Measurements from ENCODE around the gene KIF4A.

The KIF4A gene

DNA sequence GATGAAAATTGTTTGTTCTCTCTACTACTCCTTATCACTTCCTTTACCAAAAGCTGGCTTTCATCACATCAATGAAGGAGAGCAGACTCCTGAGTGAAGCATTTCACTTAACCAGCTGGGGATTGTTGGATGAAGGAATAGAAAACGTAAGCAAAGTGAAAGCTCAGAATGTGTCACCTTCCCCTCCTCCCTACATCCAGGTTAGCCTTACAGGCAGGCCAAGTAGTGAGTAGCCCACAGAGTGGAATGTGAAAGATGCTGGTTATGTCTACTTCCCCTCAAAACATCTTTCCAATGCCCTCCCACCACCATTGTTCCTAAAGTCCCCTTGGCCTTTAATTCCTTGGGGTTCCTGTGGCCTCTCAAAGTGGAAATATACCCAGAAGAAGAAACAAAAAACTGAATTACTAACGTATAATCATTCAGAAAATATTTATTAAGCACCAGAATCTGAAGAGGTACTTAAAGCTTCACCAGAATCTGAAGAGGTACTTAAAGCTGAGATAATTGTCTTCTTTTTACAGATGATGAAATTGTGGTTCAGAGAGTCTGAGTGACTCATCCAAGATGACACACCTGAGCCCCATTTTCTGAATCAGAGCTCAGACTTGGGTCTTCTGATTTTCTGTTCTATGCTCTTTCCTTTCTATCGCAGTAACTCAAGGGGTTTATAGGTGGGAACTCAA lies 36.4 kb upstream of the KIF4A start:
- Histone ChIP-seq H3K4me1 (ENCODE audit: control insufficient read depth, low read length) (no peaks in the 10 kb centered on the region), H3K79me2 (ENCODE audit: control insufficient read depth, low read length) (no peaks in the 10 kb centered on the region), H3K9me2 (replicated peaks; ENCODE audit: control insufficient read depth, low read length) (no peaks in the 10 kb centered on the region), H3F3A (ENCODE audit: control insufficient read depth, insufficient read depth) (no peaks in the 10 kb centered on the region), H3K27me3 (ENCODE audit: control insufficient read depth, low read length) (no peaks in the 10 kb centered on the region), H3K27ac (ENCODE audit: low read depth, low read length) (no peak overlapping the region), H3K9me3 (ENCODE audit: control insufficient read depth, insufficient read depth, low read length) (no peaks in the 10 kb centered on the region), H3K36me3 (ENCODE audit: control insufficient read depth, low read length) (no peaks in the 10 kb centered on the region), H4K20me1 (ENCODE audit: control insufficient read depth, insufficient read depth, low read depth, low read length) (no peaks in the 10 kb centered on the region), H3K4me3 (ENCODE audit: low read length) (no peak overlapping the region), H3K4me2 (ENCODE audit: low read length) (no peak overlapping the region)
- TF ChIP-seq, protein P1, sequence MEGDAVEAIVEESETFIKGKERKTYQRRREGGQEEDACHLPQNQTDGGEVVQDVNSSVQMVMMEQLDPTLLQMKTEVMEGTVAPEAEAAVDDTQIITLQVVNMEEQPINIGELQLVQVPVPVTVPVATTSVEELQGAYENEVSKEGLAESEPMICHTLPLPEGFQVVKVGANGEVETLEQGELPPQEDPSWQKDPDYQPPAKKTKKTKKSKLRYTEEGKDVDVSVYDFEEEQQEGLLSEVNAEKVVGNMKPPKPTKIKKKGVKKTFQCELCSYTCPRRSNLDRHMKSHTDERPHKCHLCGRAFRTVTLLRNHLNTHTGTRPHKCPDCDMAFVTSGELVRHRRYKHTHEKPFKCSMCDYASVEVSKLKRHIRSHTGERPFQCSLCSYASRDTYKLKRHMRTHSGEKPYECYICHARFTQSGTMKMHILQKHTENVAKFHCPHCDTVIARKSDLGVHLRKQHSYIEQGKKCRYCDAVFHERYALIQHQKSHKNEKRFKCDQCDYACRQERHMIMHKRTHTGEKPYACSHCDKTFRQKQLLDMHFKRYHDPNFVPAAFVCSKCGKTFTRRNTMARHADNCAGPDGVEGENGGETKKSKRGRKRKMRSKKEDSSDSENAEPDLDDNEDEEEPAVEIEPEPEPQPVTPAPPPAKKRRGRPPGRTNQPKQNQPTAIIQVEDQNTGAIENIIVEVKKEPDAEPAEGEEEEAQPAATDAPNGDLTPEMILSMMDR (IDR thresholded peaks at IDR 0.05; ENCODE audit: low read depth, low read length, poor library complexity, severe bottlenecking): no peak
- no peak for TF ChIP-seq EZH2phosphoT487 (IDR thresholded peaks at IDR 0.05; ENCODE audit: borderline replicate concordance, low read length)

DNA sequence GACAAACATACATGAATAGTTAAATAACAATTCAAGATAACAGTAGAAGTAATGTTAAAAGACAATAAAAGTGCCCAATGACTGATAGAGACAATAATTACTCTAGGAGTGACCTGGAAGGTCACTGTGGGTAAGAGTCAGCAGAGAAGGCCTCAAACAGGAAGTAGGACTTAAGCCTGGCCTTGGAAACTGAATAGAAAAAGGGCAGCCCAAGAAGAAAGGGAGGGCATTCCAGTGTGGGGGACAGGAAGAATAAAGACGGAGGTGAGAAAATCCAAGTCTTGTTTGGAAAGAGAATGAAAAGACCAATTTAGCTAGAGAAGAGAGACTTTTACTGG lies 35.9 kb upstream of the KIF4A start:
- Histone ChIP-seq H3K9me2 (replicated peaks; ENCODE audit: control insufficient read depth, low read length) (no peaks in the 10 kb centered on the region), H4K20me1 (ENCODE audit: control insufficient read depth, insufficient read depth, low read depth, low read length) (no peaks in the 10 kb centered on the region), H3K27ac (ENCODE audit: low read depth, low read length) (no peak overlapping the region), H3K4me1 (ENCODE audit: control insufficient read depth, low read length) (no peaks in the 10 kb centered on the region), H3K36me3 (ENCODE audit: control insufficient read depth, low read length) (no peaks in the 10 kb centered on the region), H3K4me2 (ENCODE audit: low read length) (no peak overlapping the region), H3F3A (ENCODE audit: control insufficient read depth, insufficient read depth) (no peaks in the 10 kb centered on the region), H3K27me3 (ENCODE audit: control insufficient read depth, low read length) (no peaks in the 10 kb centered on the region), H3K79me2 (ENCODE audit: control insufficient read depth, low read length) (no peaks in the 10 kb centered on the region), H3K4me3 (ENCODE audit: low read length) (no peak overlapping the region), H3K9me3 (ENCODE audit: control insufficient read depth, insufficient read depth, low read length) (no peaks in the 10 kb centered on the region)
- TF ChIP-seq EZH2phosphoT487 (IDR thresholded peaks at IDR 0.05; ENCODE audit: borderline replicate concordance, low read length): no peak

DNA sequence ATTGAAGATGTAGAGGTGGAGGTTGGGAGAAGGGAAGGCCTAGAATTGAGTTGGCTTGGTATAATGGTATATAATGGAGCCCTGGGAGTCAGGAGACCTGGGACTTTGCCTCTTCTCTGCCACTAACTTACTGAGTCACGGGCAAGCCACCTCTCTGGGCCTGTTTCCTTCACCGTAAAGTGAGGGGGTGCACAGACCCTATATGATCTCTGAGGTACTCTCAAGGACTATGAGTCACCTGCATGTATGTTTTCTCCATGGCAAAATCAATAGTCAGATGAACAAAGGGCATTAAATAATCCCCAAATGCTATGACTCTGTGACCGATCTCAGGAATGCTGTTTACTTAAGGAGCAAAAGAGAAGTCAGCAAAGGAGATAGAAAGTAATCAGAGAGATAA lies 35.0 kb upstream of the KIF4A start:
- no peak overlapping the region for H3K4me3 ChIP-seq (ENCODE audit: low read length)
- H3K9me3 ChIP-seq (ENCODE audit: control insufficient read depth, insufficient read depth, low read length): no peaks in the 10 kb centered on the region
- no peak overlapping the region for H3K4me2 ChIP-seq (ENCODE audit: low read length)
- no peaks in the 10 kb centered on the region for H3K79me2 ChIP-seq (ENCODE audit: control insufficient read depth, low read length)
- TF ChIP-seq, protein P1 (IDR thresholded peaks at IDR 0.05; ENCODE audit: low read depth, low read length, poor library complexity, severe bottlenecking): no peak
- TF ChIP-seq EZH2phosphoT487 (IDR thresholded peaks at IDR 0.05; ENCODE audit: borderline replicate concordance, low read length): no peak
- no peaks in the 10 kb centered on the region for H3K9me2 ChIP-seq (replicated peaks; ENCODE audit: control insufficient read depth, low read length)
- H4K20me1 ChIP-seq (ENCODE audit: control insufficient read depth, insufficient read depth, low read depth, low read length): no peaks in the 10 kb centered on the region
- H3F3A ChIP-seq (ENCODE audit: control insufficient read depth, insufficient read depth): no peaks in the 10 kb centered on the region
- H3K4me1 ChIP-seq (ENCODE audit: control insufficient read depth, low read length): no peaks in the 10 kb centered on the region
- no peaks in the 10 kb centered on the region for H3K36me3 ChIP-seq (ENCODE audit: control insufficient read depth, low read length)
- no peak overlapping the region for H3K27ac ChIP-seq (ENCODE audit: low read depth, low read length)
- no peaks in the 10 kb centered on the region for H3K27me3 ChIP-seq (ENCODE audit: control insufficient read depth, low read length)

DNA sequence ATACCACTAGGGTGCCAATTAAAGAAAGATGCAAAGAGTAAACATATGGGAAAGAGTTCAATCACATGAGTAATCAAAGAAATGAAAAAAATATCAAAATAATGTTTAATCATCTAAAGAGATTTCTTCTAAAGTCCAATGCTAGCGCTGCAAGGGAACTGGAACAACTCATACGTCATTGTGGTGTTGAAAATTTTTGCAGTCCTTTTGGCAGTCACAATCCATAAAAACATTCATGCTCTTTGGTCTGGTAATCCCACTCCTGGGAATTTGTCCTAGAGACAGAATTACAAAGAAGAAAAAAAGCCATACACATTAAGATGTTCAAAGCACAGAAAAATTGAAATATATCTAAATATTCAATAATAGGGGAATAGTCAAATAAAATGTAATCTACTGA lies 34.5 kb upstream of the KIF4A start:
- Histone ChIP-seq H3K9me2 (replicated peaks; ENCODE audit: control insufficient read depth, low read length) (no peaks in the 10 kb centered on the region), H3K4me2 (ENCODE audit: low read length) (no peak overlapping the region), H4K20me1 (ENCODE audit: control insufficient read depth, insufficient read depth, low read depth, low read length) (no peaks in the 10 kb centered on the region), H3K4me3 (ENCODE audit: low read length) (no peak overlapping the region), H3K9me3 (ENCODE audit: control insufficient read depth, insufficient read depth, low read length) (no peaks in the 10 kb centered on the region), H3K4me1 (ENCODE audit: control insufficient read depth, low read length) (no peaks in the 10 kb centered on the region), H3K36me3 (ENCODE audit: control insufficient read depth, low read length) (no peaks in the 10 kb centered on the region), H3K27ac (ENCODE audit: low read depth, low read length) (no peak overlapping the region), H3F3A (ENCODE audit: control insufficient read depth, insufficient read depth) (no peaks in the 10 kb centered on the region), H3K79me2 (ENCODE audit: control insufficient read depth, low read length) (no peaks in the 10 kb centered on the region), H3K27me3 (ENCODE audit: control insufficient read depth, low read length) (no peaks in the 10 kb centered on the region)
- no peak for TF ChIP-seq EZH2phosphoT487 (IDR thresholded peaks at IDR 0.05; ENCODE audit: borderline replicate concordance, low read length)
- TF ChIP-seq, protein P1 (IDR thresholded peaks at IDR 0.05; ENCODE audit: low read depth, low read length, poor library complexity, severe bottlenecking): no peak

Data from DOHH2 (cell line).